GM23338 (cell line): ENCODE data around the gene RGS3. TPM values are rescaled to one million over a fixed set of nuclear protein-coding genes. Genes with fewer than 3 reads are reported as not detected.

Experiments
- ATAC-seq: fragments of 200-7000 bp; cut with Tn5 transposase; 3 replicates; pipeline ENCODE4 v1.9.1; 2020
- DNase-seq: peaks from one replicate; pipeline ENCODE4 v3.0.0-alpha.2; 2015; ENCODE audit warnings: low spot score
- H2AFZ ChIP-seq: fragments of 200-600 bp; sonication (generic); 2 replicates; pipeline ENCODE4 v1.8.0; 2016; ENCODE audit warnings: antibody characterized with exemption, mild to moderate bottlenecking, moderate library complexity
- H3F3A ChIP-seq: fragments of 200-600 bp; sonication (generic); replicated peaks from 2 replicates; pipeline ENCODE4 v1.8.0; 2017; ENCODE audit warnings: antibody characterized with exemption, mixed run types, low read depth
- H3K27ac ChIP-seq: fragments of 200-600 bp; sonication (generic); 2 replicates; pipeline ENCODE4 v1.6.1; 2016; ENCODE audit warnings: low read depth
- H3K27me3 ChIP-seq: fragments of 200-600 bp; sonication (generic); 2 replicates; pipeline ENCODE4 v1.8.0; 2016; ENCODE audit warnings: mild to moderate bottlenecking, mixed run types, moderate library complexity; ENCODE audit not compliant: insufficient read depth
- H3K36me3 ChIP-seq: fragments of 200-600 bp; sonication (generic); 2 replicates; pipeline ENCODE4 v1.8.0; 2016; ENCODE audit warnings: mild to moderate bottlenecking; ENCODE audit not compliant: insufficient read depth
- H3K4me1 ChIP-seq: fragments of 200-600 bp; sonication (generic); 2 replicates; pipeline ENCODE4 v1.8.0; 2016; ENCODE audit warnings: mild to moderate bottlenecking, moderate library complexity; ENCODE audit not compliant: insufficient read depth
- H3K4me2 ChIP-seq: fragments of 200-600 bp; sonication (generic); 2 replicates; pipeline ENCODE4 v1.7.1; 2017; ENCODE audit warnings: mixed run types
- H3K4me3 ChIP-seq: fragments of 200-600 bp; sonication (generic); 2 replicates; pipeline ENCODE4 v1.6.1; 2016; ENCODE audit warnings: mixed run types
- H3K79me2 ChIP-seq: fragments of 200-600 bp; sonication (generic); replicated peaks from 2 replicates; pipeline ENCODE4 v1.8.0; 2017; ENCODE audit warnings: mild to moderate bottlenecking; ENCODE audit not compliant: insufficient read depth
- H3K9me2 ChIP-seq: fragments of 200-600 bp; sonication (generic); 2 replicates; pipeline ENCODE4 v1.8.0; 2017; ENCODE audit not compliant: insufficient read depth
- H4K20me1 ChIP-seq: fragments of 200-600 bp; sonication (generic); replicated peaks from 2 replicates; pipeline ENCODE4 v1.8.0; 2017; ENCODE audit warnings: mild to moderate bottlenecking; ENCODE audit not compliant: insufficient read depth
- H3K27ac Mint-ChIP-seq: 2 replicates; pipeline ENCODE4 v1.8.0; 2020; ENCODE audit warnings: inconsistent platforms, mild to moderate bottlenecking, moderate library complexity, mixed read lengths
- H3K27me3 Mint-ChIP-seq: 3 replicates; pipeline ENCODE4 v1.8.0; 2022; ENCODE audit warnings: low read depth, mild to moderate bottlenecking, moderate library complexity, mixed read lengths, inconsistent platforms; ENCODE audit not compliant: insufficient read depth, poor library complexity
- H3K36me3 Mint-ChIP-seq: 3 replicates; pipeline ENCODE4 v1.8.0; 2021; ENCODE audit warnings: low read depth, mild to moderate bottlenecking, inconsistent platforms, moderate library complexity, mixed read lengths
- H3K4me1 Mint-ChIP-seq: 3 replicates; pipeline ENCODE4 v1.8.0; 2020; ENCODE audit warnings: mild to moderate bottlenecking, inconsistent platforms, mixed read lengths
- H3K4me3 Mint-ChIP-seq: 3 replicates; pipeline ENCODE4 v1.8.0; 2021; ENCODE audit warnings: moderate library complexity, mild to moderate bottlenecking, inconsistent platforms, mixed read lengths
- H3K9me3 Mint-ChIP-seq: 3 replicates; pipeline ENCODE4 v1.8.0; 2020; ENCODE audit warnings: moderate library complexity, mild to moderate bottlenecking, inconsistent platforms, mixed read lengths
- CTCF ChIP-seq, 2 experiments: fragments of 200-600 bp in 1 of 2; sonication (generic) in 1 of 2; conservative IDR thresholded peaks; 2 replicates each; pipeline versions ENCODE4 v1.5.1 to v1.6.1; 2016 to 2017; ENCODE audit warnings: antibody characterized with exemption in 2 of 2, low read depth in 2 of 2, mild to moderate bottlenecking in 2 of 2, moderate library complexity in 1 of 2
- ETS1 ChIP-seq: IDR thresholded peaks from 2 replicates; pipeline ENCODE4 v1.6.1; 2016; ENCODE audit warnings: antibody characterized with exemption
- EZH2 ChIP-seq: fragments of 200-600 bp; sonication (generic); IDR thresholded peaks from one replicate; pipeline ENCODE4 v1.8.0; 2017; ENCODE audit warnings: antibody characterized with exemption, mild to moderate bottlenecking, low read depth; ENCODE audit not compliant: unreplicated experiment
- JUNB ChIP-seq: IDR thresholded peaks from one replicate; pipeline ENCODE4 v1.6.1; 2016; ENCODE audit warnings: antibody characterized with exemption; ENCODE audit not compliant: unreplicated experiment
- NANOG ChIP-seq: IDR thresholded peaks from 2 replicates; pipeline ENCODE4 v1.6.1; 2016; ENCODE audit warnings: antibody characterized with exemption, borderline replicate concordance
- POLR2AphosphoS5 ChIP-seq: IDR thresholded peaks from 2 replicates; pipeline ENCODE4 v1.6.1; 2016; ENCODE audit warnings: antibody characterized with exemption, low read depth
- STAT1 ChIP-seq: IDR thresholded peaks from one replicate; pipeline ENCODE4 v1.6.1; 2016; ENCODE audit warnings: antibody characterized with exemption; ENCODE audit not compliant: unreplicated experiment
- ZNF331 ChIP-seq: fragments of 250-450 bp; sonication (Bioruptor Pico); IDR thresholded peaks from 2 replicates; pipeline ENCODE4 v1.5.0; 2020; ENCODE audit warnings: low read depth, mild to moderate bottlenecking, moderate library complexity
- ZNF462 ChIP-seq: fragments of 250-450 bp; sonication (Bioruptor Pico); IDR thresholded peaks from 2 replicates; pipeline ENCODE4 v1.5.0; 2020; ENCODE audit warnings: mild to moderate bottlenecking, moderate library complexity
- polyA plus RNA-seq: library from polyadenylated mRNA; unstranded; fragments of >200 nt; fragmentation: Nextera tagmentation; extraction: Ambion mirVana; gene quantifications from 2 replicates; pipeline ENCODE4 v1.2.1, GENCODE V29; 2016
- total RNA-seq: library from RNA; depleted of rRNA; stranded (reverse); fragments of >200 nt; shearing (Covaris generic); gene quantifications from 2 replicates; pipeline ENCODE4 v1.2.3, GENCODE V29; 2014

Gene RGS3
- total and polyA plus RNA-seq, 2 experiments from 2014 or later = 14.2 to 24.3 TPM

GRCh38 chr9:113522858-113523257 is 59.3 kb downstream of the RGS3 start:
- Mint-ChIP-seq H3K36me3 (no peaks in the 10 kb centered on the region), H3K27ac (no peak overlapping the region), H3K4me3 (no peak overlapping the region), H3K27me3 (peaks cover 8% of the 10 kb centered on the region), H3K4me1 (peaks cover 11% of the 10 kb centered on the region), H3K9me3 (no peaks in the 10 kb centered on the region)
- ATAC-seq = no peak
- Histone ChIP-seq H3K9me2 (no peaks in the 10 kb centered on the region), H3F3A (no peaks in the 10 kb centered on the region), H2AFZ (no peak overlapping the region), H3K27ac (no peak overlapping the region), H3K4me1 (no peaks in the 10 kb centered on the region), H3K4me3 (no peak overlapping the region), H3K4me2 (no peak overlapping the region), H3K36me3 (no peaks in the 10 kb centered on the region), H3K79me2 (no peaks in the 10 kb centered on the region), H3K27me3 (no peaks in the 10 kb centered on the region), H4K20me1 (no peaks in the 10 kb centered on the region)
- TF ChIP-seq ZNF331 = no peak
- TF ChIP-seq POLR2AphosphoS5 = no peak
- no peak for DNase-seq

- Histone ChIP-seq H3K9me2 (no peaks in the 10 kb centered on the region), H3K79me2 (no peaks in the 10 kb centered on the region), H3F3A (no peaks in the 10 kb centered on the region), H2AFZ (no peak overlapping the region), H4K20me1 (no peaks in the 10 kb centered on the region), H3K4me3 (no peak overlapping the region), H3K27me3 (no peaks in the 10 kb centered on the region), H3K36me3 (no peaks in the 10 kb centered on the region), H3K4me1 (no peaks in the 10 kb centered on the region), H3K4me2 (no peak overlapping the region), H3K27ac (no peak overlapping the region)
- Mint-ChIP-seq H3K27me3 (peaks cover 8% of the 10 kb centered on the region), H3K36me3 (no peaks in the 10 kb centered on the region), H3K4me3 (no peak overlapping the region), H3K27ac (no peak overlapping the region), H3K4me1 (peaks cover 11% of the 10 kb centered on the region), H3K9me3 (no peaks in the 10 kb centered on the region)
- TF ChIP-seq CTCF (conservative IDR thresholded peaks at IDR 0.05; ENCODE audit: low read depth in 2 of 2) = no peak
- TF ChIP-seq ETS1 = no peak
- TF ChIP-seq ZNF462 (CRISPR knock-in tag) = no peak
- TF ChIP-seq ZNF331 = no peak
- no peak for TF ChIP-seq STAT1
- TF ChIP-seq NANOG = no peak
- no peak for TF ChIP-seq EZH2
- TF ChIP-seq POLR2AphosphoS5 = no peak
- TF ChIP-seq JUNB = no peak
- ATAC-seq (no peak), DNase-seq (no peak)
Observed at GRCh38 chr9:113523421-113524141, 60.1 kb downstream of the RGS3 start.
